Panc1 (cell line): ENCODE measurements around the gene TGDS. TPM values are rescaled to one million over a fixed set of nuclear protein-coding genes. Genes with fewer than 3 reads are reported as not detected.

Experiments
- ATAC-seq: fragments of 200-7000 bp; cut with Tn5 transposase; 2 replicates; pipeline ENCODE4 v1.9.1; 2020; ENCODE audit warnings: mild to moderate bottlenecking, moderate library complexity
- BruUV-seq: library from RNA; stranded (reverse); fragments of 400-500 nt; replicated peaks from 2 replicates; lab custom pipeline; 2021; lab: Mats Ljungman, UMichigan
- CTCF ChIA-PET: fragments of 300-600 bp; sonication (Branson Sonifier 250); formaldehyde crosslinking; loops from one replicate; lab custom pipeline; 2022; ENCODE audit warnings: antibody characterized with exemption; lab: Charles Lee
- POLR2A ChIA-PET: fragments of 300-600 bp; sonication (Branson Sonifier 250); formaldehyde crosslinking; loops from one replicate; lab custom pipeline; 2022; ENCODE audit warnings: antibody characterized with exemption; lab: Charles Lee
- DNase-seq: peaks from one replicate; pipeline ENCODE4 v3.0.0-alpha.2; 2010; ENCODE audit warnings: low read depth, low spot score
- H3K27ac ChIP-seq: 2 replicates; pipeline ENCODE4 v1.5.1; 2011; ENCODE audit warnings: mild to moderate bottlenecking, low read length, inconsistent platforms
- H3K27me3 ChIP-seq: fragments of 200-500 bp; sonication (Bioruptor generic); 2 replicates; pipeline ENCODE4 v1.6.0; 2014; ENCODE audit warnings: low read length, inconsistent platforms; ENCODE audit not compliant: control insufficient read depth, insufficient read depth
- H3K36me3 ChIP-seq: fragments of 200-500 bp; sonication (Bioruptor generic); 2 replicates; pipeline ENCODE4 v1.5.1; 2014; ENCODE audit warnings: inconsistent platforms, mild to moderate bottlenecking, low read length, moderate library complexity; ENCODE audit not compliant: control insufficient read depth, insufficient read depth
- H3K4me1 ChIP-seq: 2 replicates; pipeline ENCODE4 v1.5.1; 2011; ENCODE audit warnings: inconsistent platforms, mild to moderate bottlenecking, low read length, moderate library complexity; ENCODE audit not compliant: control insufficient read depth, insufficient read depth
- H3K4me3 ChIP-seq, 2 experiments: 2 replicates each; pipeline ENCODE4 v1.5.1; 2011 to 2012; ENCODE audit warnings: low read depth in 2 of 2, low read length in 2 of 2, mild to moderate bottlenecking in 2 of 2, inconsistent platforms in 1 of 2, moderate library complexity in 1 of 2
- H3K9me3 ChIP-seq: fragments of 200-500 bp; sonication (Bioruptor generic); 2 replicates; pipeline ENCODE4 v1.5.1; 2014; ENCODE audit warnings: low read depth, mild to moderate bottlenecking, inconsistent platforms, low read length, moderate library complexity; ENCODE audit not compliant: control insufficient read depth, insufficient read depth
- CTCF ChIP-seq: fragments of 450-650 bp; IDR thresholded peaks from 2 replicates; pipeline ENCODE4 v1.5.1; 2017; ENCODE audit warnings: mild to moderate bottlenecking
- POLR2AphosphoS5 ChIP-seq: IDR thresholded peaks from 2 replicates; pipeline ENCODE4 v1.6.1; 2012; ENCODE audit warnings: mild to moderate bottlenecking, low read depth, low read length, moderate library complexity
- REST ChIP-seq, 2 experiments: IDR thresholded peaks; 2 replicates each; pipeline ENCODE4 v1.6.1; 2011 to 2012; ENCODE audit warnings: low read depth in 2 of 2, control low read depth in 1 of 2, low read length in 1 of 2, mild to moderate bottlenecking in 1 of 2, moderate library complexity in 1 of 2; ENCODE audit not compliant: insufficient read depth in 1 of 2
- SIN3A ChIP-seq: IDR thresholded peaks from 2 replicates; pipeline ENCODE4 v1.6.1; 2012; ENCODE audit warnings: low read depth, mild to moderate bottlenecking, low read length, moderate library complexity, borderline replicate concordance; ENCODE audit not compliant: insufficient read depth
- TCF7L2 ChIP-seq: IDR thresholded peaks from 2 replicates; pipeline ENCODE4 v1.6.1; 2011; ENCODE audit warnings: mild to moderate bottlenecking, low read depth, low read length, inconsistent platforms
- in situ Hi-C: cut with HindIII; loops from 2 replicates; pipeline ENCODE4 v1.10.0; 2016; ENCODE audit warnings: low sequenced_read_pairs, low pct_unique_long_range_greater_than_20kb
- intact Hi-C: fragments of 100-400 bp; cut with micrococcal nuclease; formaldehyde crosslinking; loops from one replicate; pipeline ENCODE4 v1.10.0; 2022; ENCODE audit not compliant: unreplicated experiment
- total RNA-seq: library from RNA; stranded (reverse); gene quantifications from one replicate; pipeline ENCODE4 v1.2.1, GENCODE V29; 2021; ENCODE audit not compliant: unreplicated experiment

TGDS gene
- total RNA-seq, 1 experiment from 2014 or later: 7.9 TPM

- Histone ChIP-seq H3K4me1 (no peaks in the 10 kb centered on the region), H3K36me3 (no peaks in the 10 kb centered on the region), H3K27me3 (no peaks in the 10 kb centered on the region), H3K27ac (no peak overlapping the region), H3K4me3 (no peak overlapping the region), H3K9me3 (no peaks in the 10 kb centered on the region)
- POLR2A ChIA-PET: no interaction called here
- DNase-seq (no peak), ATAC-seq (no peak)
- no TSS peak for BruUV-seq
- CTCF ChIA-PET: no interaction called here
- in situ Hi-C loops: no loop called here
- intact Hi-C loops: no loop called here
- TF ChIP-seq SIN3A (no peak), CTCF (no peak), TCF7L2 (no peak), POLR2AphosphoS5 (no peak), REST (IDR thresholded peaks at IDR 0.05; ENCODE audit: insufficient read depth in 1 of 2, low read depth in 2 of 2, low read length in 1 of 2) (no peak)
Observed at GRCh38 chr13:94568443-94568842, 27.5 kb downstream of the TGDS start.

GRCh38 chr13:94567581-94567980 lies 28.4 kb downstream of the TGDS start:
- H3K27ac ChIP-seq: no peak overlapping the region
- no peaks in the 10 kb centered on the region for H3K4me1 ChIP-seq
- intact Hi-C loops: no loop called here
- DNase-seq (no peak), ATAC-seq (no peak)
- in situ Hi-C loops: no loop called here
- no peaks in the 10 kb centered on the region for H3K27me3 ChIP-seq
- no peak overlapping the region for H3K4me3 ChIP-seq
- H3K36me3 ChIP-seq: no peaks in the 10 kb centered on the region
- TF ChIP-seq TCF7L2: no peak
- TF ChIP-seq POLR2AphosphoS5: no peak
- TF ChIP-seq SIN3A: no peak
- no peak for TF ChIP-seq CTCF
- H3K9me3 ChIP-seq: no peaks in the 10 kb centered on the region
- ChIA-PET POLR2A (no interaction called here), CTCF (no interaction called here)
- BruUV-seq: no TSS peak
